Eye (tissue), 1 donor: Measurements from ENCODE around the gene APP.
"Not testable (repeated sequence)": the region's sequence is repeated elsewhere in the genome, so short reads cannot be mapped to it uniquely, and the experiment has no call there.

Experiments
- DNase-seq: peaks from one replicate; pipeline ENCODE4 v3.0.0-alpha.2; 2015

Gene APP

GRCh38 chr21:26060335-26061115 is 110.0 kb downstream of the APP start:
- DNase-seq, result no peak

- DNase-seq, result no peak
Observed at GRCh38 chr21:26057477-26058170, 112.9 kb downstream of the APP start.

- DNase-seq, result no peak
Observed at GRCh38 chr21:26055841-26056264, 114.7 kb downstream of the APP start.

- no peak for DNase-seq
Observed at GRCh38 chr21:26055010-26055409, 115.6 kb downstream of the APP start.

DNA sequence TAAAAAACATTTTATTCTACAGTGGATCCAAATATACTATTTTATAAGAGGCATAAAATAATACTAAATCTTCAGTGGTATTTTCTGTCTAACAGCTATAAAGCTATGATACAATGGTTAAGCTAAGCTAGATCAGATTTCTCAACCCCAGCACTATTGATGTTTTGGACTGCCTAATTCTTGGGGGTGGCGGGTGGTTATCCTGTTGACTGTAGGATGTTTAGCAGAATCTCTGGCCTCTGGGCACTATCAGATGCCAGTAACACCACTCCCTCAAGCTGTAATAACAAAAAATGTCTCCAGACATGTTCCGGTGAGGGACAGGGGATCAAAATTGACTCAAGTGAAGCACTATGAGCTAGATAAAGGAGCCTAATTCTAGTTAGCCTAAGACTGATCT is 118.5 kb downstream of the APP start:
- no peak for DNase-seq

GRCh38 chr21:26050857-26051256 is 119.7 kb downstream of the APP start:
- no peak for DNase-seq

DNA sequence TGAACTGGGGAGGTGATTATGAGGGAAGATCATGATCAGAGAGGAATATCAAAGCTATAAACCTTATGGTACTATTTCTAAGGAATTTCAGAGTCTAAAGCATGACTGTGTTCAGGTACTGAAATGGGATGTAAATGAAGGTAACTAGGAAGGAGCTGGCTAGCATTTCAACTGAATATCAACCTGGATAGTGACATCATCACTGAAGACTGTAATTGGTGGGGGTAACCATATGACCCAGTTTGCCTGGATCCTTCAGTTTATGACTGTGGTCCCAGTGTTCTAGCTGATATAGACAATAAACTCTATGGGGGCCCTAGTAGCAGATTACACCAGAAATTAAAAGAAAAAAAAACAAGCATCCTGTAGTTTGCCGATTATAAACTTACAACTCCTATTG is 120.8 kb downstream of the APP start:
- DNase-seq, result no peak

- DNase-seq, result no peak
Observed at GRCh38 chr21:26047279-26047967, 123.1 kb downstream of the APP start.

DNA sequence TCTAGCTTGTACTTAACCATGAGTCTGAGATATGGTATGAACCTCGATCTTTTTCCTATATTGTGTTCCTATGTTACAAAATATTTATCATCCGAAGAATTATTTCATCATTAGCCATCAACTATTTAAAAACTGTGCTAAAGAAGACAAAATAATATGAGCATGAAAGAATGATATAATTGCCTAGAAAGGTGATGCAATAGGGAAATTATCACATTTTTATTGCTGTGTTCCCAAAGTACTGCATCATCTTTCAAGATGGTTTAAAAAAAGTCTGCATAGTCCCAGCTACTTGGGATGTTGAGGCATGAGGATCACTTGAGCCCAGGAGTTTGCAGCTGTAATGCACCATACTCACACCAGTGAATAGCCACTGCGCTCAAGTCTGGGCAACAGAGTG is 126.7 kb downstream of the APP start:
- DNase-seq, result no peak

- DNase-seq, result no peak
Observed at GRCh38 chr21:26042181-26042876, 128.2 kb downstream of the APP start.

DNA sequence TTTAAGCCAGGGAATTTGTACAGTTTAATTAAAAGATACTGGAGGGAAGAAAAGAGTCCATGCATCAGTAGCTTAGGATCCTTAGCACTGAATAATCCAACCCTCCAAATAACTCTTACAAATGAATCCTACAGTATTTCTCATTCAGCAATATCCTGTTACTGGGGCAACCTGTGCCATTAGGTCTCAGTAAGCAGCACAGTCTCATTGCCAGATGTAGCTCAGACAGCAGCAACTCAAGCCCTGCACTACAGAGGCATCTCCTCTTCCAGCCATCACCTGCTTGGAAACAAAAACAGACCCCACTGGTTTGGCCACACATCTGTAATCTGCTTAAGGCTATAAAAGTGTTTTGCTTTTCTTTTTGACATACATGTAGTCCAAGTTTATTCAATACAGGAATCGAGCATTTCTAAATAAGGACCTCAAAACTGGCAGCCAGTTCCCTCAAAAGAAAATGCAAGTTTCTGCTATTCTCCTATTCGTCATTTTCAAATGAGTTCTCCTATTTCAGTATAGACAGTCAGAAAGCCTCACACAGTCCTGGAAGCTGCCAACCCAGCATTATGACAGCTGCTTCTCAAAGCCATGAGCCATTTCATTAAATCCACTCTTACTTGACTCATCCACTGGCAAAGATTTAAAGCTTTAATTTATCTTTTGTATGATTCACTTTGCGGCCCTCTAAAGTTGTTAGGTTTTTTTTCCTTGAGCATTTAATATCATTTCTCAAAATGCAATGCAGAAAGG is 129.0 kb downstream of the APP start:
- DNase-seq, result peak; percentile 25

- DNase-seq, result no peak
Observed at GRCh38 chr21:26036916-26037315, 133.7 kb downstream of the APP start.

DNA sequence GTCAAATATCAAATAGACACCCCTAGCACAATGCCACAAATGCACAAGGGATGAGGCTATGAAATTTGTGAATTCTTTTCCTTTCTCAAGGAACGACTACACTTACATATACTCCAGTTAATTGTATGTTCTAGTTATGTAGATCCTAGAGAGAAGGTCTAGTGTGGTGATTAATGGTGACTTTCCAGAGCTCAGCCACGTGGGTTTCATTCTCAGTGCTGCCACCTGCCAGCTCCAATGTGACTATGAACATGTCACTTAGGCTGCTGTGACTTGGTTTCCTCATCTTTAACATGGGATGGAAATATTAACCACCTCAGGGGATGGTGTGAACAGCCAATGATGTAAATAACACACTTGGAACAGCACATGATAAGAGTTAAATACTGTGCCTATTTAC is 138.3 kb downstream of the APP start:
- DNase-seq, result no peak

GRCh38 chr21:26028183-26028582 is 142.4 kb downstream of the APP start:
- no peak for DNase-seq

DNA sequence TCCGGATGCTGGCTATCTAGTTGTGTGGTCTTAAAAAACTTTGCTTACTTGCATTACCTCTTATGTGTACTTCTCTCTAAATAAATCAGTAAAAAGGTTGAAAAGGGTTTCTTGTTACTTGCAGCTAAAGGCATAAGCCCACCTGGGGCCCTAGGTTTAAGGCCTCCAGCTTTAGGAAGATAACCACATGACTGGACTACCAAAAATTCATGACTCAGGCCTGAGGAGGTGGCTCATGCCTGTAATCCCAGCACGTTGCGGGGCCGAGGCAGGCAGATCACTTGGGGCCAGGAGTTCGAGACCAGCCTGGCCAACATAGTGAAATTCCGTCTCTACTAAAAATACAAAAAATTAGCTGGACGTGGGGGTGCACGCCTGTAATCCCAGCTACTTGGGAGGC is 142.9 kb downstream of the APP start:
- no peak for DNase-seq

GRCh38 chr21:26025536-26026512 is 144.7 kb downstream of the APP start:
- no peak for DNase-seq

DNA sequence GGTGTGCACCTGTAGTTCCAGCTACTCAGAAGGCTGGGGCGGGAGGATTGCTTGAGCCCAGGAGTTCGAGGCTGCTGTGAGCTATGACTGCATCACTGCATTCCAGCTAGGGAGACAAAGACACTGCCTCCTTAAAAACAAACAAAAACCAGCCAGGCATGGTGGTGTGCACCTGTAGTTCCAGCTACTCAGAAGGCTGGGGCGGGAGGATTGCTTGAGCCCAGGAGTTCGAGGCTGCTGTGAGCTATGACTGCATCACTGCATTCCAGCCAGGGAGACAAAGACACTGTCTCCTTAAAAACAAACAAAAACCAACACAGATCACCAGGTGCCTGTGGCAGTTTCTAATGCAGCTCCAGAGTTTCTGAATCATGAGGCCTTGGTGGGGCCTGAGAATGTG is 147.2 kb downstream of the APP start:
- not testable (repeated sequence) for DNase-seq

GRCh38 chr21:26022598-26023337 is 147.8 kb downstream of the APP start:
- DNase-seq, result not testable (repeated sequence)

DNA sequence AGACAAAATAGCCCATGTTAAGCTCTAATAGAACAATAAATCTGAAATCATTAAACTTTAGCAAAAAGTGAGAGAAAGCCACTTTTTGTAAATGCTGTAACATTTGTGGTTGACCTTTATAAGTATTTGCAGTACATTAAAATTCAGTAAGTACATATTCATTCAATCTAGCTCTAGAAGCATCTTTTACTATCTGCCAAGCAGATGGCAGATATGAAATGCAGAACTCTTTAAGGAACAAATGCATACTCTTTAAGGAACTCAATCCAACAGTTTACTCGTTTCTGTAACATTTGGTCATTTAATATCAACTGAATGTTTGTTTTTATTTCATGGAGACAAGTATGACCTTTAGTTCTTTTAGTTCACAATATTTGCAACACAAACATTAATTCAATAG is 150.1 kb downstream of the APP start:
- DNase-seq, result no peak

DNA sequence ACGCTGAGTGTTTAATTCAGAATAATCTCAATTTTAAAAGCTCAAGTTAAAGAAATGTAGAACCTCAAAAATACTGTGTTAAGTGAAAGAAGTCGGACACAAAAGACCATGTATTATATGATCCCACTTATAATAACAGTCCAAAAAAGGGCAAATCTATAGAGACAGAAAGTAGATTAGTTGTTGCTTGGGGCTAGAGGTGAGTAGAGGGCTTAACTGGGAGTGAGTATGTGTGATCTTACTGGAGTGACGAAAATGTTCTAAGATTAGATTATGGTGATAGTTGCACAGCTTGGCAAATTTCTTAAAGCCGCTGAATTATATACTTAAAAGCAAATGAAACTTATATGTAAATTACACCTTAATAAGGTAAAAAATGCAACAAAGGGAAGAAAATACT is 150.5 kb downstream of the APP start:
- no peak for DNase-seq

DNA sequence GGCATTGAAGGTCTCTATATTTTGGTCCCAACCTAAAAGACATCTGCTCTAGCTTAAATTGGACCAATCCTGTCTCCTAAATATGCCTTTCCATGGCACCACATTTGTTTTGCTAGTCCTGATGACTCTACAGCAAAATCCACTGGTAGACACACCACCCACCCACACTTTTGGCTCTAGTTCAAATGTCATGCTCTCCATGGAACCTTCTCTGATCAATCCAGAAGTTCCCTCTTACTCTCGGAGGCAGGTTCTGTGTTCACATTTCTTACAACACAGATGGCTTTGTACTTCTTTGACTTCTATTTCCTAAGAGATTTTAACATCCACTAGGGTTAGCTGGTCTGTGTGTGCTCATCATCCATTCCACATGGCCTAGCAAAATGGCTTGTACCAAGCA is 151.3 kb downstream of the APP start:
- DNase-seq, result no peak
